G401 (cell line): ENCODE measurements around the gene C3. TPM values are rescaled to one million over a fixed set of nuclear protein-coding genes. Genes with fewer than 3 reads are reported as not detected.
"Not testable (repeated sequence)": the region's sequence is repeated elsewhere in the genome, so short reads cannot be mapped to it uniquely, and the experiment has no call there.

ENCODE experiments used
- DNase-seq: peaks from one replicate; pipeline ENCODE4 v3.0.0-alpha.2; 2015; ENCODE audit warnings: low spot score
- in situ Hi-C: cut with HindIII; loops from 2 replicates; pipeline ENCODE4 v1.10.0; 2016; ENCODE audit warnings: low sequenced_read_pairs, mixed read lengths
- total RNA-seq: library from RNA; depleted of rRNA; stranded (reverse); fragments of >200 nt; shearing (Covaris generic); gene quantifications from 2 replicates; pipeline ENCODE4 v1.2.3, GENCODE V29; 2014; rRNA removed

The C3 gene
- 2.1 and 2.3 TPM in 2 replicates for total RNA-seq

DNA sequence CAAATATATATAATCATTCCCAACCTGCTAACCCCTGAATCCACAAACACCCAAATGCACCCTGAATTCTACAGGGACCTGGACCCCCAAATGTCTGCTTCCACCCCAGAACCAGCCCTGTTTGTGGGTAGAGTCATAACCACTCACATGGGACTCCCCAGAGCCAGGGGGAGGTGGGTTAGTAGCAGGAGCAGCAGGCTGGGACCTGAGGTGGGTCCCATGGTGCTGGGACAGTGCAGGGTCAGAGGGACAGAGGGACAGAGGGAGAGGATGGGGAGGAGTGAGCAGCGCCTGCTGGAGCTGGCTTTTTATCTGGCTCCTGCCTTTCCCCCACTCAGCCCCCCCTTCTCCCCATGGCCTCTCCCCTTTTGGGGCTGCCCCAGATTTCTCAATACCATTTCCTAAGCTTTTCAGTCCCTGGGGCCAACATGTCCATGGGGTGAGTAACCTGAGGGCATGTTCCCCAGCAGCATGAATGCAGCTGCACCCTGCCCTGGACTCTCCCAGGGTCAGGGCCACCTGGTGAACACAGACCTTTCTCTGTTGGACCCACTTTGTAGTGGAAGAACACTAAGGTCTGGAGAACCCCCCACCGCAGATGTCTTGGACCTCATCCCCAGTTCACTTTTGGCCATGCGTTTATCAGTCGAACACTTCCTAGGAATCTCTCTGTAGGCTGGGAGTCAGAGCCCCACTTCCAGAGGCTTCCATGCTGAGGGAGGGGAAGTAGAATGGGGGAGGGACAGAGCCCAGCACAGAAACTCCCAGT is at the start of gene C3:
Gene C3, minus strand, starts transcription at position 282 of the 769 bp plus-strand sequence. Its CDS starts 61 bp downstream, at position 221.
- in situ Hi-C loops: no loop called here

DNA sequence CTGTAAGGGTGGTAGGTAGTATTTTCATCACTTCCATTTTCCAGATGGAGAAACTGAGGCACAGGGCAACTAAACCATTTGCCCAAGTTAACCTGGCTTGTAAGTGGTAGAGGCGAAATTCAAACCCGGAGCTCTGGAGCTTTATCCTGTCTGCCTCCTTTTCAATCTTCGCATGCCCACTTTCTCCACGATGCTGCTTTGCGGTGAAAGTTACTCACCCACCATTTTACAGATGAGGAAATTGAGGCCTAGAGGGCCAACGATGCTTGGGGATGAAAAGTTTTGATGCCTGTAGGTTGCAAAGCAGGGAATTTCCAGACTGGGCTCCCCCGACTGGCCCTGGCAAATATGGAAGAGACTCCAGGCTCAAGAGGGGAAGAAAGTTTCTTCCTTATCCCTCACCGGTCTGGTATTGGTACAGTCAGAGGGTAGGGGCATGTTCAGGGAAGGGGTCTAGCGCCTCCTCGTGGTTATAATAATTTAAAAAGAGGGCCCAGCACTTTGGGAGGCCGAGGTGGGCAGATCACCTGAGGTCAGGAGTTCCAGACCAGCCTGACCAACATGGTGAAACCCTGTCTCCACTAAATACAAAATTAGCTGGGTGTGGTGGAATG is 48.7 kb upstream of the C3 start:
- DNase-seq: peak; percentile 18
- in situ Hi-C loops: no loop called here

More for the DNA sequence above, at the start of gene C3:
- DNase-seq: no peak

DNA sequence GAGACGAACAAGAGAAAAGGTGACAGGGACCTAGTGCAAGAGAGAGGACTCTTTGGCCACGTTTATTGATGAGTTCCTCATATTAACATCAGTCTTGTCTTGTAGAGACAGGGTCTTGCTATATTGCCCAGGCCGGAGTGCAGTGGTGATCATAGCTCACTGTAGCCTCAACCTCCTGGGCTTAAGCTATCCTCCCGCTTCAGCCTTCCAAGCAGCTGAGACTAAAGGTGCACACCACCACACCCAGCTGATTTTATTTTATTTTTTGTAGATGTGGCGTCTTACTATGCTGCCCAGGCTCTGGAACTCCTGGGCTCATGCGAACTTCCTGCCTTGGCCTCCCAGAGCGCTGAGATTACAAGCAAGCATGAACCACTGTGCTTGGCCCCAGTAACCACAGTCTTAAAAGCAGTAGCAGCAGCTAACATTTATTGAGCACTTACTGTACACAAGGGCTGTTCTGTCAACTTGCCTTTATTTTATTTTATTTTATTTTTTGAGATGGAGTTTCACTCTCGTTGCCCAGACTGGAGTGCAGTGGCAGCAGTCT is 47.9 kb upstream of the C3 start:
- DNase-seq: no peak
- in situ Hi-C loops: no loop called here

DNA sequence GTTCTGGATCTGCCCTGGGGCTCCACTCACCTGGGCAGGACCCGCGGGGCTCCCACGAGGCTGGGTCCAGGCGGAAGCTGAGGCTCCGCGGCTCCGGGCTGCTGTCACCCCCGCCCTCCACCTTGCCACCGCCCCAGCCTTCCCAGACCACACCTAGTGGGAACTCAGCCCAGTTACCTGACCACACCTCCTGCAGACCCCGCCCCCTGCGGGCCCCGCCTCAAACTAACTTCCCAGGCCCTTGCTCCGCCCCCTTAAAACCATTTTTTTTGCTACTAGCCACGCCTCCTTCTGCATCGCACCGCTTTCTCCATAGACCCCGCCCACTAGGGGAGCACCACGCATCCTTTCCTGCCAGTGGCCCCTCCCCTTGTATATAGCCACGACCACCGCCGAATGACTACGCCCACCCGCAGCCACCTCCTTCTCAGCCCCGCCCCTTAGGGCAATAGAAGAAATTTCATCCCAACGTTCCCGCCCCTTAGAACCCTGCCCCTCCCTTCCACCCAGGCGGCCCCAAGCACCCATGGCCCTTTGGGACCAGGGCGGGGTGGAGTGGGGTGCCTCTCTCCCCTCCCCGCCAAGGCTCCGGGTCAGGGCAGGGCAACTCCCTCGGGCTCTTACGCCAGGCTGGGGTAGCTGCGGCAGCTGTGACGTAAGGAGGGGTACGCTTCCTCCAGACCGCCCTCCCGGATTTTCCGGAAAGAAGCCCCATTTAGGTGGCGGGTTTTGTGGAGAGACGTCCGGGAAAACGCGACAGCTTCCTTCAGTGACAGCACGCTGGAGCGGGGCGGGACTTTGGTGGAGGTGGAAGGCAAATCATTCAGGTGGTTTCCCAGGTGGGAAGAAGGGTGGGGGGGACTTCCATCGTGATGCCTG is 47.1 kb upstream of the C3 start, which contains the start of gene SH2D3A:
Gene SH2D3A, minus strand, starts transcription at position 79 of the 879 bp plus-strand sequence. CDS start 3,687 bp downstream, outside the sequence.
- in situ Hi-C loops: no loop called here
- peak; percentile 23 for DNase-seq

- no peak for DNase-seq
- in situ Hi-C loops: no loop called here
Measured at GRCh38 chr19:6767081-6767356, 46.6 kb upstream of the C3 start.

DNA sequence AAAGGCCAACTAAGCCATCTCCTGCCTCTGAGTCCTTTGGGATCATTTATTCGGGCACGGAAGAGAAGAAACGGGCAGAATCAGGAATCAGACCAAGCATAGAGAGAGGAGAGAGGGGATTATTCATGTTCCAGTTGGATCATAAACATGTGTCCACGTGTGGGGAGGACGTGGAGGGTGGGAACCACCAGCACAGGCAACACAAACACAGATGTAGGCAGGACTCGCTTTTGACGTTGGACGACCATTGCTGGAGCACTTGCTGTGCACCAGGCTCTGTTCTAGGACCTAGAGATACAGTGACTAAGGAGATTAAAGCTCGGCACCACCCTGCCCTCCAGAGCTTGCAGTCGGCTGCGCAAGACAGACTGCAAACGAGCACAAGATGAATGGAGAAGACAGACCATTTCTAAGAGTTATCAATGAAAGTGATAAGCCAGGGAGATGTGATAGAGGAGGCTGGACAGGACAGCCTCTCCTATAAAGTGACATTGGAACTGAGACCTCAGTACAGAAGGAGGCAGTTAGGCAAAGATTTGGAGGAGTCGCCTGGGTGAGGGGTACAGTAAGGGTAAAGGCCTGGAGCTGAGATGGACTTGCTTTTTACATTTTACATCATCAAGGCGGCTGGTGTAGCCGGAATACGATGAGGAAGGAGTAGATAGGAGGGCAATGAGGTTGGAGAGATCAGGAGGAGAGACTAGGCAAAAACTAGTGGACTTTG is 46.1 kb upstream of the C3 start:
- in situ Hi-C loops: no loop called here
- no peak for DNase-seq

DNA sequence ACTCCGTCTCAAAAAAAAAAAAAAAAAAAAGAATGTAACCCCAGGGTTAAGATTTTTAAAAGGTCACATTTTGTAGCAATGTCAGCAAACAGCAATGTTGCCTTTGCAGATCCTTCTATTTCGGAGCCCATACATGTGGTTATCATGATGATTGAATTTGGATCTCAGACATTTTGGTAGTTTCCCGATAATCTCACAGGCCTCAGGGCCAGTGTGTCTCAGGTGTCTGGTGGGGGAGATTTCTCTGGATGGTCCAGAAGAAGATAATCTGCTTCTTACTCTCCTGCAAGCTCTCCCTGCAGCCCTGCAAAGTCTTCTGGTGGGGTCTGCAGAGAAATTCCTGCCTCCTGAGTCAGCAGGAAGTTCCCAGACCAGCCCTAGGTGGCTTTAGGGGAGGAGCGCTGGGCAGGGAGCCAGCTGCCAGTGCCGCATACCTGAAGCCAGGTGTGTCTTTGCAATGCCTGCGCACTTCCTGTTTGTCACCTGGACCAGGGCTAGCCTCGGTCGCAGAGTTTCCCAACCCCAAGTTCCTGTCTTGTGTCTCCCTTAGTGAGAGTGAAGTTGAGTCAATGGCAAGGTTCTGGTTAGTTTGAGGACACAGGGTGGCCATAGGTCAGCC is 45.4 kb upstream of the C3 start:
- DNase-seq: no peak
- in situ Hi-C loops: no loop called here

GRCh38 chr19:6762253-6762797 is 41.9 kb upstream of the C3 start:
- in situ Hi-C loops, DNase-seq: not testable (repeated sequence)

DNA sequence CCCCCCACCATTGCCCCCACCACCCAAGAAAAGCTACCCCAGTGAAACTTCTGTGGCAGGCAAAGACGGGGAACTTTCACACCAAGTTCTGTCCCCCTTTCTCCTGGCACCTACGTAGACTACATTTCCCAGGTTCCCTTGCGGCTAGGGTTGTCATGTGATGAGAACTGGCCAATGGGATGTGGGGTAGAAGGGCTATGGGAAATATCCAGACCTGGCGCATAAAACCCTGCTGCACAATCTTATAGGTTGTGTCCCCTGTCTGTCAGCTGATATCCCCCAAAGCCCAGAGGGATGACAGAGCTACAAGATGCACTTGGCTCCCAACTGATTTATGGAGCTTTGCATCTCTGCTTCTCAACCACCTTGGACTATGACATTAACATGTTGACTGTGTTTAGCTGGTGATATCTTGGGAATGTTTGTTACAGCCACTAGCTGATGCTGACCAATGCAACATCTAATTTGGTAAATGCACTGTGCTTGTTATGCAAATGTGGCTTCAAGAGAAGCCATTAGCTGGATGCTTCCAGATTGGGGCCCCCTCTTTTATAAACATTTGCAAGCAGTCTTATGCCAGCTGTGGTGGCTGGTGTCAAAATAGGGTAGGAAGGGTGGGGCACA is 40.7 kb upstream of the C3 start:
- in situ Hi-C loops: no loop called here
- no peak for DNase-seq

GRCh38 chr19:6760606-6761005 is 40.2 kb upstream of the C3 start:
- DNase-seq: no peak
- in situ Hi-C loops: no loop called here

DNA sequence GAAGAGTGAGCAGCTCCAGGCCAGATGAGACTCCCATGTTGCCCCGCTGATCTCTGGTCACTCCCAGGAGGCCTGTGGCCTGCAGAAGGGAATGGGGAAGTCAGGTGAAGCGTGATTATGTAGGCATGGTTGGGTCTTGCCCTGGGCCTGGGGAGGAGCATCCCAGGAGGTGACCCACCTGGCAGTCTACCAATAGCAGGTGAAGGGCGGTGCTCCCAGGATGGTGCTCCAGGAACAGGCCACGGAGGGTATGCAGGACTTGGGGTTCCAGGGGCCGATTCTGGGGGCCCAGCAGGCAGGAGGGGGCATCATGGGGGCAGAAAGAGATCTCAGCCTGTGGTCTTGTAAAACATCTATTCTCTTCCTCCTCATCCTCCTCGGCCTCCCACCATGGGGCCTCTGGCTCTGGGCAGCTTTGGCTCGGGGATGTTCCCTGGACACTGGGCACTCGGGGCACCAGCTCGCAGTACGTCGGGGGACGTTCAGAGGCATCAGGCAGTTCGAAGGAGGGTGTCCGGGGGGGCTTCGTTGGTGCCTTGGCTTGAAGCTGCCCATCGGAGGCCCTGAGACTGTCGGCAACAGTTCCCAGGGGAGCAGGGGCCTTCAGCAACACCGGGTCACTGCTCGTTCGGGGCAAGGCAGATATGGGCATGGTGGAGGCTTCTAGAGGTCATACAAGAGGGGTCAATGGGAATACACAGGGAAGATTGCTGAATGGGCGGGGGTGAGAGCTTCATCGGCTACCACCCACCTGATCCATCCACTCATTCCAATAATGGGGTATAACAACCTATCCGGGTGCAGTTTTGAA is 34.4 kb upstream of the C3 start:
- in situ Hi-C loops: no loop called here
- no peak for DNase-seq

- in situ Hi-C loops: no loop called here
- no peak for DNase-seq
Measured at GRCh38 chr19:6754136-6754535, 33.7 kb upstream of the C3 start.

DNA sequence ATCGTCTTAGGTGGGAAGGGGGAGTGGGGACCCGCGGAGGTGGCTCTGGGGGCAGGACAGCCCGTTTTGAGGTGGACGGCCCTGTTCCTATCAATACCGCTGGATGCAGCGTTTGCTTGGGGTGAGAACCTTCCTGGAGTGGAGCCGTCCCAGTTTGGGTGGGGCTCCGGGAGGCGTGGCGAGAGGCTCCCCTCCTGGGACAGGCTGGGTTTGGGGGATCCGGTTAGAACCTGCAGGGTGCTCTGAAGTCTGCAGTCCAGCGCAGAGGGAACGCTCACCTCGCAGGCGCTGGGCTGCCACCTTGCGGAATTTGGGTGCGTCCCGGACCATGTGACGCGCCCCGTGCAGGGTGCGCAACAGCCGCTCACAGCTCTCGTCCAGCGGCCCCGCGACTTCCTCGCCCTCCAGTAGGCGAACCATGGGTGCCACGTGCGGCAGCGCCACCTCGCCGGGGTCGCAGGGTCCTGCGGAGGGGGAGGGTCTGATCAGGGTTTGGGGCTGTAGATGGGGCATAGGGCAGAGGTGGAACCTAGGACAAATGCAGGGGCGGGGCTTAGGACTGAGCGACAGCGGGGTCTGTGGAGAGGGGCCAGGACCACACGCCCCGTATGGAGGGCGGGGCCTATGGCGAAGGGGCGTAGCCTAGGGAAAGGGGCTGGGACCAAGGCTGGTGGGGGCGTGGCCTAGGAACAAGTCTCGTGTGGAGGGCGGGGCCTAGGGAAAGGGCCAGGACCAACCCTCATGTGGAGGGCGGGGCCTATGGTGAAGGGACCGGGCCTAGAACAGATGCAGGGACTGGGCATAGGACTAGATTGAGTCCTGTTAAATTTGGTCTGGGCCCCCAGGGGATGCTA is 33.0 kb upstream of the C3 start:
- DNase-seq: peak; percentile 57
- in situ Hi-C loops: no loop called here

DNA sequence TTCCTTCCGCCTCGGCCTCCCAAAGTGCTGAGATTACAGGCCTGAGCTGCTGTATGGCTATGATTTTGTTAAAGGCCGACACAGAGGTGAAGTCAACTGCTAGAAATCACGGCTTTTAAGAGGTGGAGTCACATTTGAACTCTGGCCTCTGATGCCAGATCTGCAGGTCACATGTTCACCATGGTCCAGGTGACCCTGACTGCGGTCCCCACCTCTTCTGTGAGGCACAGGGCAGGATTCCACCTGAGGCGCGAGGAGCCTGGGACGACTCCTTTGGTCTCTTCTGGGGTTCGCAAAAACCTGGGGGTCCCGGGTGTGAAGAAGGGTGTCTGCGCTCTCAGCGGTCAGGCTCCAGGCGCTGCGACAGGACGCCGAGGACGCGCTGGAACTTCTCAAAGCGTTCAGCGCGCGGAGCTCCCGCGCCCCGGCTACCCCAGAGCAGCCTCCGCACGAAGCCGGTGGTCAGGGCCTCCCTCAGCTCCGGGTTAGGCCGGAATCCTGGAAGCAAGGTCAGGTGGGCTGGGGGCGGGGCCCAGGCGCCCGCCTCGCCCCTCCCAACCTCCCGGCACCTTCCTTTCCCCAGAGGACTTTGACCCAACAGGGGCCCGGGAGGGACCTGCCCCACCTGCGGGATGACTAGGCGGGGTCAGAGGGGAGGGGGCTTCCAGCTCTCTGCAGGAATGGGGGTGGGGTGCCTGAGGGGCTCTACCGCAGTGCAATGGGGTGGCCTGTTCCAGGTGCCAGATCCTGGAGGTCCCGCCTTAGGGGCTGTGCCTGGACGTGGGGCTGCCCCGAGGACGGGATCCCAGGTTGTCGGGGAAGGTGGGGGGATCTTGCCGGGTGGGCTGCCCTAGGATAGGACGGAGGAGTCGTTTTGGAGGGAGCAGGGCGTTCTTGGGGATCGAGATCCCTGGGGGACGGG is 32.1 kb upstream of the C3 start:
- in situ Hi-C loops: no loop called here
- DNase-seq: no peak

DNA sequence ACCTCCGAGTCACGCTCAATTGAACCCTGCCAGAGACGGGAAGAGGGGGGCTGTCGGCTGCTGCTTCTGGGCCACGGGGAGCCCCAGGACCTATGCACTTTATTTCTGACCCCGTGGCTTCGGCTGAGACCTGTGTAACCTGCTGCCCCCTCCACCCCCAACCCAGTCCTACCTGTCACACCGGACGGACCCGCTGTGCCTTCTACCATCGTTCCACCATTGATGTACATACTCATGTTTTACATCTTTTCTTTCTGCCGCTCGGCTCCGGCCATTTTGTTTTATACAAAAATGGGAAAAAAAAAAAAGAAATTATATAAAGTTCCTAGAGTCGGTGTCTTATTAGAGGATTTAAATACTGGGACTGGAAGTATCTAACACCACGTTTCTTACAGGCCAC is 30.7 kb upstream of the C3 start:
- in situ Hi-C loops: no loop called here
- DNase-seq: no peak
